Measurements from ENCODE around the gene CEP350. TPM values are rescaled to one million over a fixed set of nuclear protein-coding genes. Genes with fewer than 3 reads are reported as not detected.

The CEP350 gene
- total RNA-seq, 2 donors from 2014 or later = 51.1 to 73.8 TPM

DNA sequence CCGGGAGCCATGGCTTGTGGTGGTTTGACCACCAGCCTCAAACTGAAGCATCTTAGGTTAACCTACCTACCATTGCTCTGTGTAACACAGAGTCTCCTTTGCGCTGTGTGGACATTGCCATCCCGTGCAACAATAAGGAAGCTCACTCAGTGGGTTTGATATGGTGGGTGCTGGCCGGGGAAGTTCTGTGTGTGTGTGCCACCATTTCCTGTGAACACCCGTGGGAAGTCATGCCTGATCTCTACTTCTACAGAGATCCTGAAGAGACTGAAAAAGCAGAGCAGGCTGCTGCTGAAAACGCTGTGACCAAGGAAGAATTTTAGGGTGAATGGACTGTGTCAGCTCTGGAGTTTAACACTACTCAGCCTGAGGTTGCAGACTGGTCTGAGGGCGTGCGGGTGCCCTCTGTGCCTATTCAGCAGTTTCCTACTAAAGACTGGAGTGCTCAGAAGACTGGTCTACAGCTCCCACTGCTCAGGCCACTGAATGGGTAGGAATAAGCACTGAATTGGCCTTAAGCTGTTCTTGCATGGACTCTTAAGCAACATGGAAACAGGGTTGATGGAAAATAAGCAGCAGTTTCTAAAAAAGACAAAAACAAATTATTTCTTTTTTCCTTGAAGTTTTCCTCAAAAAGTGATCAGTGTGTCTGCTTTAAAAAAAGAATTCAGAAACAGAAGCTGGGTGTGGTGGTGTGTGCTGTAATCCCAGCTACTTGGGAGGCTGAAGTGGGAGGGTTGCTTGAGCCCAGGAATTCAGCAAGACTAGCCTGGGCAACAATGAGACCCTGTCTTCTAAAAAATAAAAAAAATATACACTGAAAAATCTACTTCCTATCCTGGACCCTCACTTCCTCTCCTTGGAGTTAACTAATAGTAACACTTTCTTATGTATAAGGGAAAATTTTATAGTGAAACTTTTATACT is 14.6 kb downstream of the CEP350 start:
- H3K27me3 ChIP-seq (replicated peaks; ENCODE audit: insufficient read depth) = no peaks in the 10 kb centered on the region
- TF ChIP-seq, protein P1, sequence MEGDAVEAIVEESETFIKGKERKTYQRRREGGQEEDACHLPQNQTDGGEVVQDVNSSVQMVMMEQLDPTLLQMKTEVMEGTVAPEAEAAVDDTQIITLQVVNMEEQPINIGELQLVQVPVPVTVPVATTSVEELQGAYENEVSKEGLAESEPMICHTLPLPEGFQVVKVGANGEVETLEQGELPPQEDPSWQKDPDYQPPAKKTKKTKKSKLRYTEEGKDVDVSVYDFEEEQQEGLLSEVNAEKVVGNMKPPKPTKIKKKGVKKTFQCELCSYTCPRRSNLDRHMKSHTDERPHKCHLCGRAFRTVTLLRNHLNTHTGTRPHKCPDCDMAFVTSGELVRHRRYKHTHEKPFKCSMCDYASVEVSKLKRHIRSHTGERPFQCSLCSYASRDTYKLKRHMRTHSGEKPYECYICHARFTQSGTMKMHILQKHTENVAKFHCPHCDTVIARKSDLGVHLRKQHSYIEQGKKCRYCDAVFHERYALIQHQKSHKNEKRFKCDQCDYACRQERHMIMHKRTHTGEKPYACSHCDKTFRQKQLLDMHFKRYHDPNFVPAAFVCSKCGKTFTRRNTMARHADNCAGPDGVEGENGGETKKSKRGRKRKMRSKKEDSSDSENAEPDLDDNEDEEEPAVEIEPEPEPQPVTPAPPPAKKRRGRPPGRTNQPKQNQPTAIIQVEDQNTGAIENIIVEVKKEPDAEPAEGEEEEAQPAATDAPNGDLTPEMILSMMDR (IDR thresholded peaks at IDR 0.05) = no peak
- DNase-seq (ENCODE audit: low spot score) (no peak), ATAC-seq (ENCODE audit: insufficient number of reproducible peaks, low FRiP score, low read depth) (no peak)
- H3K4me3 ChIP-seq = peak overlapping the region; percentile 30
- no peaks in the 10 kb centered on the region for H3K9me3 ChIP-seq
- H3K4me1 ChIP-seq (ENCODE audit: control insufficient read depth in 1 of 2, low read depth in 2 of 2) = peaks cover 30 to 59% of the 10 kb centered on the region in 2 donors
- no peaks in the 10 kb centered on the region for H3K36me3 ChIP-seq
- peak overlapping the region; percentile 53 for H3K27ac ChIP-seq

DNA sequence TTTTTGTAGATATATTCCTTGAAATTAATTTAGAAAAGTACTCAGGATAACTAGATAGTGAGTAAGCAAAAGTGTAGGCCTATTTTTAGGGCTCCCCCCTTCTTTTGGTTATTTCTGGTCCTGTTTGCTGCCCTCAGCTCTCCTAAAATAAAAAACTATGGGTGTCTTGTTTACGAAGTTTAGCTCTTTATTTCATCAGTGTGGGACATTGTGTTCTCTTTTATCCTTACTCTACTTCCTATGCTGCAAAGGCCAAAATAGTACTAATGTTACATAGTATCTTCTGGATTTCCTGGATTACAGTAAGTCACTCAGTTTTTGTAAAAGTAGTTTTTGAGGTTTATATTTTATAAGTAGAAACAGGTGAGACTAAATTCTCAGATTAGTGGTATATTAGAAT is 15.4 kb downstream of the CEP350 start:
- Histone ChIP-seq H3K4me1 (ENCODE audit: control insufficient read depth in 1 of 2, low read depth in 2 of 2) (peaks cover 30 to 52% of the 10 kb centered on the region in 2 donors), H3K4me3 (peak overlapping the region; percentile 30), H3K9me3 (no peaks in the 10 kb centered on the region), H3K27ac (peak overlapping the region; percentile 53), H3K27me3 (replicated peaks; ENCODE audit: insufficient read depth) (no peaks in the 10 kb centered on the region), H3K36me3 (no peaks in the 10 kb centered on the region)
- DNase-seq (ENCODE audit: low spot score) = no peak
- ATAC-seq (ENCODE audit: insufficient number of reproducible peaks, low FRiP score, low read depth) = peak; percentile 88
- TF ChIP-seq, protein P1 (IDR thresholded peaks at IDR 0.05) = no peak

DNA sequence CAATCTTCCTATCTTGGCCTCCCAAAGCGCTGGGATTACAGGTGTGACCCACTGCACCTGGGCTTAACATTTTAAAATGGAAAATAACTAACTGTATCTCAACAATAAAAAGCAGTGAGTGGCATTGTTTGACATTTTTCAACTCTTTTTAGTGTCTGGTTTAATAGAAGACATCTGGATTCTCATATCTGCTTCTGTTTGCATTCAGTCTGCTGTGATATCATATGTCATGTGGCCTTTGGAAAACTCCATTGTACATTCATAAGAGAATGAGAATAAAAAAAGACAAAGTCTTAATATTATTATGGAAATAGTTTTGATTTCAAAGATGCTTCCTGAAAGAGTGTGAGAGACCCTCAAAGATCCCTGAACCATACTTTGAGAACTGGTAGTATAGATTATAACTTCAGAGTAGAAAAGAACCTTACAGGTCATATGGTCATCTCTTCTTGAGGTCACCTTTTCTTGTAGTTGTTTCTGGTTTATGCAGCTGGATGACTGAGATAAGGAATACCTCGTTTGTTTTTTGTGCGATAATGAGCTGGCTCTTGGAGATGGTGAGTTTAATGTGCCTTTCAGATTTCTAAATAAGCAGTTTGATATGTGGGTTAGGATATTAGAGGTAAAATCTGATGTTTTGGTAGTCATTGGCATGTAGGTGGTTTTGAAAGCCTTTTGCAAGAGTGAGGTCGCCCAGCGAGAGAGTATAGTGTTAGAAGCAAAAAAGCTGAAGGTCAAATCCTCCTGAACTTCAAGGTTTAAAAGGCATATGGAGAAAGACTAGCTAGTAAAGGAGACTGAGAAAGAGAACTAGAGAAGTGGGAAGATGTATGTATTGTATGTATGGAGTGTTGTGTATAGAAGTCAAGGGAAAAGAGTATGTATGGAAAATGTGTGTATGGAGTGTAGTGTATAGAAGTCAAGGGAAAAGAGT is 17.2 kb downstream of the CEP350 start:
- H3K4me1 ChIP-seq (ENCODE audit: control insufficient read depth in 1 of 2, low read depth in 2 of 2) = peaks cover 40 to 47% of the 10 kb centered on the region in 2 donors
- H3K9me3 ChIP-seq = no peaks in the 10 kb centered on the region
- ATAC-seq (ENCODE audit: insufficient number of reproducible peaks, low FRiP score, low read depth) (no peak), DNase-seq (ENCODE audit: low spot score) (no peak)
- no peaks in the 10 kb centered on the region for H3K36me3 ChIP-seq
- H3K27me3 ChIP-seq (replicated peaks; ENCODE audit: insufficient read depth) = no peaks in the 10 kb centered on the region
- no peak overlapping the region for H3K4me3 ChIP-seq
- TF ChIP-seq, protein P1 (IDR thresholded peaks at IDR 0.05) = no peak
- no peak overlapping the region for H3K27ac ChIP-seq

DNA sequence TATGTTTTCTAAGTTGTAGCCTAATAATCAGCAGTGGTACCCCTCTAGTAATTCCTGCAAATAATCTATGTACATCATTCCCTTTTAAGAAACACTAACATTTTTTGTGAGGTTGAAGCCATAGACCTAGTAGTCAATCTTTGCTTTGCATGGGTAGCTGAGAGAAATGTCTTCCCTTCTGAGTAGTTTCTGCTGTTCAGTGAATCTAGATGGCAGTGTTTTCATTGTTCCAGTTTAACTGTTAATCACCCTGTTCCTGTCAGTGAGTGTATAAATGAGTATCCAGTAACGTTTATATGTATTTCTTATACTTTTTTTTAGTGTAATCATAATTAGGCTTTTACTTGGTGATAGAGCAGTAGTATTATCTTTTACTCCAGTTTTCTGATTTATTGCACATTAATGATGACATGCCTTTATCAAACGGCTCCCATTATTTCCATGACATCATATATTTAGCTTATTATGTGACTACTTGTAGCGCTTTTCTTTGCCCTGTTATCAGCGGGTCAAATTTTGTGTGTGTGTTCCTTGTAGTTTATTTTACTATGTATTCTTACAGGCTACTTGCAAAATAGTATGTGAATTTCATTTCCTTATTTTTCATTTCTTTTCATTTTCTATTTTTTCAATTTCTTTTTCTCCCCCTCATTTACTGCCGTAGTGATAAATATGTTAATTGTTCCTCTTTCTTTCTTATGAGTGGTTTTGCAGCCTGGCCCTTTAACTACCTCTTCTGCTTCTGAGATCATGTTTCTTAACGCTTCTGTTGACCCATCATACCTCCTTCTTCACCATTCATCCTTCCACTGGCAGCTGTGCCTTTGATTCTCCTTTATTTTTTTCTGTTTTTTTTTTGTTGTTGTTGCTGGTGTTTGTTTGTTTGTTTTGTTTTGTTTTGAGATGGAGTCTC is 18.8 kb downstream of the CEP350 start:
- H3K4me3 ChIP-seq = no peak overlapping the region
- H3K4me1 ChIP-seq (ENCODE audit: control insufficient read depth in 1 of 2, low read depth in 2 of 2) = peaks cover 41 to 51% of the 10 kb centered on the region in 2 donors
- H3K27me3 ChIP-seq (replicated peaks; ENCODE audit: insufficient read depth) = no peaks in the 10 kb centered on the region
- no peaks in the 10 kb centered on the region for H3K36me3 ChIP-seq
- DNase-seq (ENCODE audit: low spot score) (no peak), ATAC-seq (ENCODE audit: insufficient number of reproducible peaks, low FRiP score, low read depth) (no peak)
- no peak overlapping the region for H3K27ac ChIP-seq
- TF ChIP-seq, protein P1 (IDR thresholded peaks at IDR 0.05) = no peak
- no peaks in the 10 kb centered on the region for H3K9me3 ChIP-seq

Data from thoracic aorta (tissue), 2 donors.